GM21526 (cell line): ENCODE measurements around the gene ANP32A.

Experiments used
- ATAC-seq: cut with Tn5 transposase; IDR thresholded peaks from one replicate; pipeline ENCODE4 v1.9.1; 2021; ENCODE audit warnings: moderate library complexity; ENCODE audit not compliant: unreplicated experiment, low FRiP score

ANP32A gene

DNA sequence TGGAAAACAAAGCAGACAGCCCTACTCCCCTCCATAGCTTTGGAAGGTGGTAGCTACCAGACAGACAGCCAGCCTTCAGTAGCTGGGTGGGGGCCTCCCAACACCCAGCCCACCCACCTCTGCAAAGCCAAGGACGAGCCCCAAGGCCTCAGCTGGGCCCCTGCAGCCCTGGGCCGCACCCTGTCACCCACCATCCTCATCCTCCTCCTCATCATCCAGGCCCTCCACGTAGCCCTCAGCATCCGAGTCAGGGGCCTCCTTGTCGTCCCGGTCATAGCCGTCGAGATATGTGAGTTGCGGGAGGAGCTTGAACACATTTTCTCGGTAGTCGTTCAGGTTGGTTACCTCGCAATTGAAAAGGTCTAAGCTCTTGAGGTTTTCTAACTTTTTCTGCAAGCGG lies 36.5 kb downstream of the ANP32A start:
- no peak for ATAC-seq

DNA sequence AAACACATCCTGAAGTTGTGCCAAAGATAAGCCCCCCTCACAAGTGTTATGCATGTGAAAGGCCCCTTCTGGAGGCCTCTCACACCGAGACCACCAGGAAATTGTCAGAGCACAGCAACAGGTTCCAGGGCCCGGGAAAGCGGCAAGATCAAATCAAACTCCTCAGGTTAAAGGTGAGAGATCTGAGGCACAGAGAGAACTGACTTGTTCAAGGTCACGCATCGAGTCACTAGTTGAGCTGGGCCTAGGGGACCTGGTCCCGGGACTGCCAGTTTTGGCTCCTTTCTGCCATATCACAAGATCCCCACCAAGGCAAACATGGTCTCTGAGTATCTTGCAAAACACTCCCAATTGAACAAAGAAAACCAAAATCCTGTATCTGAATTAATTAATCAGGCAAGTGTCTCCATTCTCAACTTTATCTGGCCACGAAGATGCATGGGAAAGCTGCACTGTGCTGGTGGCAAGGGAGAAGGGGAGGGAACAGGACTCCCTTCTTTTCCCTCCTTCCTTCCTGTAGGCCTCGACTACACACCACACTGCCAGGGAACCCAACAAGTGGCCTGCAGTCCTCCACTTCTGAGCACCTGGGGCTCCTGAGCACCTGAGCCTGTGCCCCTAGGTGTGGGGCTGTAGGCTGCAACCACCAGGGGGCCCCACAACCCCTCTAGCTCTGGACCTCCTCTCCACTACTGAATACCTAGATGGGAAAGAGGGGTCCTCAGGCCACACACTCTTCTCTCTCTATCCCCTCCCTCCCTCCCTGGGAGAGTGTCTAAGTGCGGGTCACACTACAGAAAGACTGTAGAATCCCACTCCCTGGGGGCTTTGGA lies 37.3 kb downstream of the ANP32A start:
- no peak for ATAC-seq

DNA sequence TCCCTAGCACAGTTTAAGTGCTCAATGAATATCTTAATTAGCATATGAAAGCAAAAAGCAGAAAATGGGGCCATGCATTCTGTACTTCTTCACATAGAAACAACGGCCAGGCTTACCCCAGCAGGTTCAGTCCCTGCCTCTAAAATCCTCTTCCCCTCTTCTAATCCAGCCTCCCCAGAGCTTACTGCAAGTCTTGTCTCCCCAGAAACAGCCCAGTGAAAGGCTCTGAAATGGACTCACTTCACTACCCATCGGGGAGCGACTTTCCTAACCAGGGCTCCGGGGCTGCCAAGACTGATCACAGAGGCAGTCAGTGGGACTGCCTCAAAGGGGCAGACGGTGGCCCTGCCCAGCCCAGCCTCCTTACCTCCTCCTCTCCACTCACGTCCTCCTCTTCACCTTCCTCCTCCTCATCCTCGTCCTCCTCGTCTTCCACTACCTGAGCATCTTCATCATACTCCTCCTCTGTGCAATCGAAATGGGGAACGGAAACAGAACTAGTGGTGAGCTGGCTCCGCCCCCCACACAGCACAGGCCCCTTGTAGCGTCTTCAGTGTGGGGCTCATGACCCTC lies 38.0 kb downstream of the ANP32A start:
- ATAC-seq: no peak

DNA sequence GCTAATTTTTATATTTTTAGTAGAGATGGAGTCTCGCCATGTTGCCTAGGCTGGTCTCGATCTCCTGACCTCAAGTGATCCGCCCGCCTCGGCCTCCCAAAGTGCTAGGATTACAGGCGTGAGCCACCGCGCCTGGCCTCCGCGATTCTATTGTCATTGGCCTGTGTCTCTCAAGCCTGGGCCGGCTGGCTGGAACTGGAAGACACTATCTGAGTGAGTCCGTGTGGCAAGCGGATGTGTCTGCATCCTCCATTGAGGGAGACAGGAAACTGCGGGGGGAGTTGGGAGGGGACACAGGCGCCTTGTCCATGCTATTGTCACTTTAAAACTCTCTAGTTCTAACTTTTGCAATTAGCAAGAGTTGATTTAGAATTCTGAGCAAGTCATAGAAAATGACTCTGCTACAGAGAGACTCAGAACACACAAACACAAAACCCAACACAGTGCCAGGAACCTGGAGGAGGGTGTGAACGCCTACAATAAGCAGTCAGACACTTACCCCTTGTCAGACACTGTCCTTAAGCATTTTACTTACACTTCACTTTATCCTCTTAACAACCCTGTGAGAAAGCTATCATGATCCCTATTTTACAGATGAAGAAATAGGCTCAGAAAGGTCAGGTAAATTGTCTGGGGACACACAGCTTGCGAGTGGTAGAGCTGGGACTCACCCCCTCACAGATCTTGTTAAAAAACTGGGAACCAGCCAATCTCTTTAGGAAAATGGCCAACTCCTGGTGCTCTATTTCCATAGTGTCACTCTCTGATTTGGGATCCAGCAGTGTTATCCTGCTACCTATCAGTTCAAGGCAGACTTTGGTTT lies 38.7 kb downstream of the ANP32A start:
- no peak for ATAC-seq

DNA sequence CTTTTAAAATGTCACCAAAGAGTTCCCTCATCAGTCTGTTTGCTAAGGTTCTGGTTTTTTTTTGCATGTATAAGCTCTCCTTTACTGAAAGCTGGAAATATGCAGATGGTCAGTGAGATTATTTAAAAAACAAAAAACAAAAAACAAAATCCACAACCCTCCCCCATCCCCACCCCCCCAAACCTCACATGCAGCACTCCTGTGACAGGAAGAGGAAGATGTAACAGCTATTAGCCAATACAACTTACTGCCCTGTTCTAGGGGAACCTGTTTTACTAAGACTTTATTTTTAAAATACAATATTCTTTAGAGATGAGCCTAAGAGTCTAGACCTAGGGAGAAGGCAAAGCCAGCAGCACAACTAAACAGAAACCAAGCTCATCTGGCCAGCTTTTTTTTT lies 39.5 kb downstream of the ANP32A start:
- ATAC-seq: no peak

DNA sequence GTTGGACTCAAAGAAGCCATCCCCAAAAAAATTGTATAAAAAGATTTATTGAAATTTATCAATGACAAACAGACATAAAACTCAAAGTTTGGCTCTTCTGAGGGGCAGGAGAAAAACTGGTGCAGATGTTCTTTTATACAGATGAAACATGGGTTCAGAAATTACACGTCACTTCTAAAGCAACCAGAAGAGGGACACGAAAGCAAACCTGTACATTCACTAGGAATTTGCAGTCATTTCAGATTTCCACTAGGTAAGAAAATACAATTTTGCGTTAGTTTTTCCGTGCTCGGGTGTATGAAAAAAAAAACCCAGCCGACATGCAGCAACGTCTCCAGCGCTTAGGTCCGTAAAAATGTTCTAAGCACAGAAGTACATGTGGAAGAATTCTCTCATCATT lies 41.8 kb downstream of the ANP32A start:
- ATAC-seq: no peak

DNA sequence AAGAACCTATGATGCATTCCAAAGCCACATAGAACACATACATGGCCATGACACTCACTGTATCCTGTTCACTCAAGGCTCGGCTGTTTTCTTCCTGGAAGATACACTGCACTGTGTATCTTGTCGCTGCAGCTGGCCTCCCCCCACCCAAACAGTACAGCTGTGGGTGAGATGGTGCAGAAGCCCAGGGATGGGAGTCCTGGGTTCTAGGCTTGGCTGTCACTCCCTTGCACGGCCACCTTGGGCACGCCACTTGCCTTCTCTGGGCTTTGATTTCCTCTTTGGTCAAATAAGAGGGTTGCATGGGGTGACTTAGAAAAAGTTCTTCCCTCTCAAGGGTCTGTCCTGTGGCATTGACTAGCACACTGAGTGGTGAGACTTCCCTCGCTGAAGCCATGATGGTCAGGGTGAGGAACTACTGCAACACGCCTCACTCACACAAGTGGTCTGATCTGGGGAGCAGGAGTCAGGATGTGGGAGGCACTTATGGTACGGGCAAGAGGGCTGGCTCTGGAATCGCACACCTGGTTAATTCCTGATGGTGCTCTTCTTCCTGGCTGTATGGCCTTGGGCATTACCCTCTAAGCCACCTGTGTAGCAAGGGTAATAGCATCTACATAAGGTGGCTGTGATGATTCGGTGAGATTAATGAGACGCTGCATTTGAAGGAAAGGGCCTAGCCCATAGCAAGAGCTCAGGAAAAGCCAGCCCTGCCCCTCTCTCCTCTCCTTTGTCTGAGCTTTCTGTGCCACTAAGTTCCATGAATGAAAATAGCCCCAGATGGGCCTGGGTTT lies 44.0 kb downstream of the ANP32A start:
- no peak for ATAC-seq

DNA sequence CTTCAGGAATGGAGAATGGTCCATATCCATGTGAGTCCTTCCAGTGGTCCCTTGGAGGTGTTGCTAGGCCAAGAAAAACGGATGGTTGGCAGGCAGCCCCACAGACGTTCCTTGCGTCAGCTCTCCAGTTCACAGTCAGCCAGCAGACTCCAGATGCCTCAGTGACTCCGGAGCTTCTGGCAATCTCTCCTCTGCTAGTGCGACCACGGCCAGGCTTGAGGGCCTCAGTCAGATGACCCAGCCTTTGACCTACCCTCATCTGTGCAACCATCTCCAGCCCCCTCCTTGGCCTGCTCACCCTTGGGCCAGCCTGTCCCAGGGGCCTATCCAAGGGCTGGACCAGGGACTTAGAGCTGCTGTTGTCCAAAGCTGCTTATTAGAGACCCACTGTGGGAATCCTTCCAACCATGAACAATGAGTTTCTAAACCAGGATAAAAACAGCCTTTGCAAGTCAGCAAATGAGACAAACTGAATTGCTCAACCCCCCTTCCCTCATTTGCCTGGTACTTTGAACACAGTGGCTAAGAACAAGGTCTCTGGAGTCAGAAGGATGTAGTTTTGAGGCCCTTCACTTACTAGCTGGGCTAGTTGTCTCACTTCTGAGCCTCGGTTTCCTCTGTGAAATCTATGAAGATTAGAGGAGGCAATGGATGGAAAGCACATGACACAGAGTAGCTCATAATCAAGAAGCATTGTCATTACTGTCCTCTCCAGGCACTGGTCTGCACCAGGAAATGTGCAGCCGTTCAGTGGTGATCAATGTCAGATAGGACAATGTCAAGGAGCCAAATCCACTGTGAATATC lies 44.8 kb downstream of the ANP32A start:
- ATAC-seq: no peak

DNA sequence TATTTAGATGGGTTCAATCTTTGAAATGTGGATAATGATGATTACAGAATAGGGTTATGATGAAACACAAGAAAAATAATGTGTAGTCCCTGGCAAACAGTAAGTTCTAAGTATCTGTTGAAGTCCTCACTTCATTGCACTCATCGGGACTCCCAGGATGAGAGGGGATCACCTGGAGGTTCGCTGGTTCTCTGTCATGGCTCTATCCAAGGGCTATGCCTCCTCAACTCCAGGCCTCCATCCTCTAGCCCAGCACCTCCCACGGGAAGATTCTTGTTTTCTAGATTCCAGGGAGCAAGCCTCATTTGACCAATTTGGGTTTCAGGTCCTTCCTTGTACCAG lies 45.5 kb downstream of the ANP32A start:
- ATAC-seq: no peak

DNA sequence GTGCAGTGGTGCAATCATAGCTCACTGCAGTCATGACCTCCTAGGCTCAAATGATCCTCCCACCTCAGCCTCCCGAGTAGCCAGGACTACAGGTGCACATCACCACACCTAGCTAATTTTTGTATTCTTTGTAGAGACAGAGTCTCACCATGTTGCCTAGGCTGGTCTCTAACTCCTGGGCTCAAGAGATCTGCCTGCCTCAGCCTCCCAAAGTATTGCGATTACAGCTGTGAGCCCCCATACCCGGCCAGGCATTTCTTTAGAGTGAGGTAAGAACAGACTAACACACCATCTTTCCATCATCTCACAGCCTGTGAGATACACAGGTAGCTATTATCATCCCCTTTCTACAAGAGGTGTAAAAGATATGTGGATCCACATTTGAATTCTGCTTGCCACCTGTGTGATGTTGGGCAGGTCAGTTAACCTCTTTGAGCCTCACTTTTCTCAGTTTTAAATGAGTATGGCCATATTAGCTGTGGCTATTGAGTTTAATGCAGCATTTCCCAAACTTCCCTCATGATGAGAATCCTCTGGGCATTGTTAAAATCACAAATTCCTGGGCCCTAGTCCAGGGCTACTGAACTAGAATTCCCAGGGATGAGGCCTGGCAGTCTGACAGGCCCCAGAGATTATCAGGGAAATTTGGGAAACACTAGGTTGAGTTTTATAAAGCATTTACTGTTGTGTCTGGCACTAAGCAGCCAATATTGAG lies 46.0 kb downstream of the ANP32A start:
- ATAC-seq: no peak

DNA sequence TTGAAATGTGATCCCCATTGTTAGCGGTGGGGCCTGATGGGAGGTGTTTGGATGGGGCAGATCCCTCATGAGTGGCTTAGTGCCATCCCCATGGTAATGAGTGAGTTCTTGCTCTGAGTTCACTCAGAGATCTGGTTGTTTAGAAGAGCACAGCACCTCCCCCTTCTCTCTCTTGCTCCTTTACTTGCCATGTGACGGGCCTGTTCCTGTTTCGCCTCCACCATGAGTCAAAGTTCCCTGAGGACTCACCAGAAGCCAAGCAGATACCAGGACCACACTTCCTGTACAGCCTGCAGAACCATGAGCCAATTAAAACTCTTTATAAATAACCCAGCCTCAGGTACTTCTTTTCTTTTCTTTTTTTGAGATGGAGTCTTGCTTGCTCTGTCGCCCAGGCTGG lies 46.6 kb downstream of the ANP32A start:
- ATAC-seq: no peak

DNA sequence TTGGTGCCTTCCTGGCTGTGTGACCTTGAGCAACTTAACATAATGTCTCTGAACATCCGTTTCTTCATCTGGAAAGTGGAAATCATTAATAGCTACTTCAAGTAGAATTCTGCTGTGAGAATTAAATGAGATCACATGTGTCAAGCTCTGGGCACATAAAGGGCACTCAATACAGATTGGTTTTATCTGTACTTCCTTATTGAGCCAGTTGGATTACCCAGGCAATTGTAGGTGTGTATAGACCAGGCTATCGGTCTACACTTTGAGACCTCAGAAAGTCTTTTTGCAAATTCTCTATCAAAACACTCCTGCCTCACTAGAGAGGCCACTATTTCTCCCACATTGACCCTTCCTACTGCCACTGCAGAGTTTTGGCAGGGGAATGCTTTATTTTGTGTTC lies 47.7 kb downstream of the ANP32A start:
- no peak for ATAC-seq

DNA sequence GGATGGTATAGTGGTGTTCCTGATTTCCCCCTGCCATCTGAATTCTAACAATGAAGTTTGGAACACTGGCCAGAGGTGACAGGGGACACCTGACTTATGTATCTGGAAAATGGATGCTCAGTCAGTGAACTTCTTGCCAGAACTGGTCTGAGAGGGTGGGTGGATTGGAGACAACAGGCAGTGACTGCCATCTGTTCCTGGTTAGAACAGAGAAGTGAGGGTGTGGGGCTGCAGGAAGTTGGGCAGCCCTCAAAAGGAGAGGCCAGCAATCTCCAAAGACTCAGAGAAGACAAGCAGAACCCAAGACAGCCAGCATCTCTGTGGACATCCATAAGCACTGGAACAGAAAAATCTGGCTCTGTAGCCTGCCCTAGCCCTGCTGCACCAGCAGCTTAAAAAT lies 50.5 kb downstream of the ANP32A start:
- no peak for ATAC-seq

DNA sequence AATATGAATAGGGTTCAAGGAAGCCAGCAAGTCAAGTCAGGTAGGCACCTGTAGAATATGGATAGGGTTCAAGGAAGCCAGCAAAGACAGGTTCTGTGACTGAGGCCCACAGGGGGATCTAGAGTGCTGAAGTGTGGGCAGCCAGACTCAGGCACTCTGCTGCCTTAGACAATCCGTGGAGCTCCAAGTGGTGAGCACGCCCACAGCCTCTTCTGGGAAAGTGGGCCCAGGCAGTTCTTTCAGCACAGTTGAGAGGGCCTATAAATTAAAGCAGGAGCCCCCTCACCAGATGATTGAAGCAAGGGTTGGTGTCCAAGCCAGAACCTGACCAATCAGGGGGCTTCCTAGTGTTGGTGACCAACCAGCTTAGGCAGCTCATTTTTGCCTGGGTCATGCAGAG lies 51.0 kb downstream of the ANP32A start:
- no peak for ATAC-seq

DNA sequence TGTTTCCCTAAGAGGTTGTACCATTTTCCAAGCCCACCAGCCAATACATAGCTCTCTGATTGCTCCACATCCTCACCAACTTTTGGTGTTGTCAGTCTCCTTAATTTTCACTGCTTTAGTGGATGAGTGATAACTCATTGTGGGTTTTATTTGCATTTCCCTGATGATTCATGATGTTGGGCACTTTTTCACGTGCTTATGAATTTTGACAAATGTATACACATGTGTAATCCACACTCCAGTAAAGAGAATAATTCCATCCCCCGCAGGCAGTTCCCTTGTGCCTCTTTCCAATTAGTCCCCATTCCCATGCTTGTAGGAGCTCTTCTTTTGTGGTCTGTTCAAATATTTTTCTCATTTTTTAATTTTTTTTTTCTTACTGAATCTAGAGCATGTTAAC lies 52.4 kb downstream of the ANP32A start:
- ATAC-seq: no peak

DNA sequence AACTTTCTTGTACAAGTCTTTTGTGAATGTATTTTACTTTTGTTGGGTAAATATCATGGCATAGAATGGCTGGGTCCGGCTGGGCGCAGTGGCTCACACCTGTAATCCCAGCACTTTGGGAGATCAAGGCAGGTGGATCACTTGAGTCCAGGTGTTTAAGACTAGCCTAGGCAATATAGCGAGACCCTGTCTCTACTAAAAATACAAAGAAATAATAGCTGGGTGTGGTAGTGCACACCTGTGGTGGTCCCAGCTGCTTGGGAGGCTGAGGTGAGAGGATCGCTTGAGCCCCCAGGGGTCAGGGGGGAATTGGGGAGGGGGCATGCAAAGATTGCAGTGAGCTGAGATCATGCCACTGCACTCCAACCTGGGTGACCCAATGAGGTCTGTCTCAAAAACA lies 52.9 kb downstream of the ANP32A start:
- ATAC-seq: no peak

DNA sequence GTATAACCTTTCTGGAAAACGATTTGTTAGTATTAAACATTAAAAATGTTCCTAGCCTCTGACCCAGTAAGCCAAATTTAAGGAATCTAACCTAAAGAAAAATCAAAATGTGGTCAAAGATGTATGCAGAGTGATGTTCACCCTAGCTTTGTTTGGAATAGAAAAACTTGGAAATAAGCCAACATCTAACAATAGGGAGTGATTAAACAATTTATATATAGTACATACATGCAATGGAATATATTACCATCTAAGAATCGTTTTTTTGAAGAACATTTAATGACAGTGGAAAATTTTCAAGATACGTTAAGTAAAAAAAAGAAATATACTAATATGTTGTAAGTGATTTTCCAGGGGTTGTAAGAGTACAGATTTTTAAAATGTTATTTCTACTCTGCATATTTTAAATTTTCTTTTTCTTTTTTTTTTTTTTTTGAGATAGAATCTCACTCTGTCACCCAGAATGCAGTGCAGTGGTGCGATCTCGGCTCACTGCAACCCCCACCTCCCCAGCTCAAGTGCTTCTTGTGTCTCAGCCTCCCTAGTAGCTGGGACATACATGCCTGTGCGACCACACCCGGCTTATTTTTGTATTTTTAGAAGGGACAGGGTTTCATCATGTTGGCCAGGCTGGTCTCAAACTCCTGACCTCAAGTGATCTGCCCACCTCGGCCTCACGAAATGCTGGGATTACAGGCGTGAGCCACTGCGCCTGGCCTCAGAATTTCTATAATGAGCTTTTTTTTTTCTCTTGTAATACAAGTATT lies 54.9 kb downstream of the ANP32A start:
- ATAC-seq: no peak

DNA sequence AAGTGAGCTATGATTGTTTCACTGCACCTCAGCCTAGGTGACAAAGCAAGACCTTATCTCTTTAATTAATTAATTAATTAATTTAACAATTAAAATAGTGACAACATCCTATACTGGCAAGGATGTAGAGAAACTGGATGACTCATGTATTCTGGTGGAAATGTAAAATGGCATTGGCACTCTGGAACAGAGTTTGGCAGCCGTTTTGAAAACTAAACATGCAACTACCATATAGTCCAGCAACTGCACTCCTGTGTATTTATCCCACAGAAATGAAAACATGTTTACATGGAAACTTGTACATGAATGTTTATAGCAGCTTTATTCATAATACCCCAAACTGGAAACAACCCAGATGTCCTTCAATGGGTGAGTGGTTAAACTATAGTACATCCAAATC lies 56.6 kb downstream of the ANP32A start:
- ATAC-seq: no peak

DNA sequence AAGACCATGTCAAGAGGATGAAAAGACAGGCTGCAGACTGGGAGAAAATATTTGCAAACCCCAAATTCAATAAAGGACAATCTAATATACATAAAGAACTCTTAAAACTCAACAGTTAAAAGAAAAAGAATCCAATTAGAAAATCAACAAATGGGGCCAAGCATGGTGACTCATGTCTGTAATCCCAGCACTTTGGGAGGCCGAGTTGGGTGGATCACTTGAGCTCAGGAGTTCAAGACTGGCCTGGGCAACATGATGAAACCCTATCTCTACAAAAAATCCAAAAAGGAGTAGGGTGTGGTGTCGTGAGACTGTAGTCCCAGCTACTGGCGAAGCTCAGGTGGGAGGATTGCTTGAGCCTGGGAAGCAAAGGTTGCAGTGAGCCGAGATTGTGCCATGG lies 57.6 kb downstream of the ANP32A start:
- ATAC-seq: no peak
